DLD1 (cell line): ENCODE results near the gene FAM107B.

Experiments
- in situ Hi-C: cut with HindIII; loops from 2 replicates; pipeline ENCODE4 v1.10.0; 2017; ENCODE audit warnings: low sequenced_read_pairs

Gene FAM107B

DNA sequence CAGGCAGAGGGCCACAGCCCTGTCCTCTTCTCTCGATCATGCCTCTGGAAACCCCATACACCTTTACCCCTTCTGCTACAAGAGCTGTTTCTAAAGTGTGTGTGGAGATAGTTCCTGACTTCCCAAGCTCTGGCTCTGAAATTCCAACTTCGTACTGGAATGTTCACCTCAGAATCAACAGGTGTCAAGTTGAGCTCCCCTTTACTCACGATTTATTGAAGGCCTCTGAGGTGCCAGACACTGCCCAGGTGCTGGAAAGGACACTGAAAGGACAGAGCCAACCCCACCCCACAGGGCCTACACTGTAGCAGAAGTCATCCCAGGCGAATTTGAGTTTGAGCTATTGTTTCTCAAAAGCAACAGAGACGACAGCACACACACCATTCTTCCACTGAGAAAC lies 234.1 kb downstream of the FAM107B start:
- in situ Hi-C loops: no loop called here

DNA sequence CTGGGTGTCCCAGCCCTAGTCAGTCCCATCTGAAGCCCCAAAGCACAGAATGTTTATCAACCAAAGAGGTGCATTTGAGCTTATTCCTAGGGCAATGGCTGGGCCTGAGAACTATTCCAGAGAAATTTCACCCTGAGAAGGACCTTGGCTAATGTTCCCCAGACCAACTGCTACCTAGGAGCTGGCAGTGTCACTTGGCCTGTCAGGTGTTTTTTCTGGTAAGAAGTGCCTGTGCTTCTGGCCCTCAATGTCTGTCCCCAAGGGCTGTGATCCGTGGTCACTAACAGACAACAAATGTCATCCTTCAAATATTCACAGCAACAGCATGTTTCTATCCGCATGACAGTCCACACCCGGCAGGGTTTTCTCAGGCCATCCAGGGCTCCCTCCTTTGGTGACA lies 234.6 kb downstream of the FAM107B start:
- in situ Hi-C loops: no loop called here

DNA sequence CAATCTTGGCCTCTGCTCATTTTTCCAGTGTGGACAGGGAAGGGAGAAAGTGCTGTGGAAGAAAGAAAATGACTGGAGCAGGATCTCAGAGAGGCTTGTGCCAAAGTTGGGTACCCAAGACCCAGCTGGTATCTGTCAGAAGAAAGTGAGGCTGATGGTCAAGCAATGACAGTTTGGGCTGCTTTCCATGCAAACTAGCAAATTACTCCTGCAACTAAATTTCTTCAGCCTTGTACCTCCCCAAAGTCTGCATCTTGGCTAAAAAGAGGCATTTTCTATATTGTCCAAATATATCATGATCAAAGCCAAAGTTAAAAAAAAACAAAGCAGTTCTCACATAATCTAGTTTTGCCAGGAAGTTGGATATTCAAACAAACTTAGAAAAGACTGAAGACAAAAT lies 235.5 kb downstream of the FAM107B start:
- in situ Hi-C loops: no loop called here

DNA sequence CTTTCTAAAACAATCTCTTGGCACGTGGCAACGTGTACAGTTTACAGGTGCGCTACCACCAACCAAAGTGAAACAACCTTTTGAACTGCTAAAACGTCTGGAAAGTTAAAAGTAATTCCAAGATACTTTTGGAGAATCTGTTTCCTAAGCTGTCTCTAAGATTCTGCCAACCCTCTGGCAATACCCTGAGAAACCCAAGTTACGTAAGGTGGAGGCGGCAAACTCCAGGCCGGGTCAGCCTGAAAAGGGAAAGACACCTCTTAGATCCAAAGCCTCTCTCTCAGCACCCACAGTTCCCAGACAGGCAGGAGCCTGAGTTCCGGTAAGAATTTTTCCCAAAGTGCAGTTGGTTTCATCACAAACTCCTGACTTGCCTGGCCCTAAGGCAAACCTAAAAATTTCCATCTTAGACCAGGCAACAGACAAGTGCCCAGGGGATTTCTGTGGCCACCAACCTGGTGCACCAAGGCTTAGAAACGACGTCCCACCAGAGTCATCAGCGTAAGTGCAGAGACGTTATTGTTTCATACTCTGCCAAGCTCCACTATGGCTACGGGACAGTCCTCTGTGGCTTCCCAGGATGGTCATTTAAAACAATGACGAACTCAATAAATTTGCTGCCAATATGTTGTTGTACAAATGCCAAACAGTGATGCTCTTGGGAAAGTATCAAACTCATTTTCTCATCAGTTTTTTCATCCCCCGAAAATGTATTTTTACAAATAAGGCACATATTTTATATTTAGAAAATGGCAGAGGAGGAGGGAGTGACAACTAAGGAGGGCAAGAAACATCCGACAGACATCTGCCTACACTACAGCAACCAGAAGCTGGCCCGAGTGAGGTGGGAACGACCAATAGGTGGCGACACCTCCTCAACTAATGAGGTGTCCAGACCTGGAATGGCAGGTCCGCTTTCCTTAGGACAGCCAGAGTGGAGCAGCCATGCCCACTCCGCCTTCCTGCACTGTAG lies 238.2 kb downstream of the FAM107B start:
- in situ Hi-C loops: no loop called here

DNA sequence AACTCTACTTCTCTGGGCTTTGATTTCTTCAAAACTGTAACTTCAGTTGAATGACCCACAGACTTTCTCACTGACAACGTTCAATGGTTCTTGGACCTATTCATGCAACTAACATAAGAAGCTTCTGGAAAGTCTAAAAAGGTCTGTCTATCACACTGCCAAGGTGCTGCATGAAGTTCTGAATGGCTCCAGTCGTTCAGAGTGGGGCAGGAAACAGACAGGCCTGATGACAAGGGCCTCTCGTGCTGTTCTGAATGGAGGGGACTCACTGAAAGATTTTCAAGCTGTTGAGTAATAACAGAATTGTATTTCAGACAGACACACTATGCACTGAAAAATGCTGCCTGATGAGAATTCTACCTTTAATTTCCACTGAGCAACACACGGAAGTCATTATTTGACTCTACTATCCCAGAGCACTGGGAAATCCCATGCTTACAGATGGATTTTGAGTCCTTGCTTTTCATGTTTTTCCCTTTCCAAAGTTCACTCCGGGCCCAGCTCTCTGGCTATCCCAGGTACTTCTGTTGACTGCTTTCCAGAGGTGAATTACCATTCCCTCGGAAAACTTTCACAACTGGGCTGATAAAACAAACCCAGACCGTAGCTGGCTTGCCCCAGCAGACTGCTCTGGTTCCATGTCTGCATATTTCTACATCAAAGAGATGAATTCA lies 239.1 kb downstream of the FAM107B start:
- in situ Hi-C loops: no loop called here

DNA sequence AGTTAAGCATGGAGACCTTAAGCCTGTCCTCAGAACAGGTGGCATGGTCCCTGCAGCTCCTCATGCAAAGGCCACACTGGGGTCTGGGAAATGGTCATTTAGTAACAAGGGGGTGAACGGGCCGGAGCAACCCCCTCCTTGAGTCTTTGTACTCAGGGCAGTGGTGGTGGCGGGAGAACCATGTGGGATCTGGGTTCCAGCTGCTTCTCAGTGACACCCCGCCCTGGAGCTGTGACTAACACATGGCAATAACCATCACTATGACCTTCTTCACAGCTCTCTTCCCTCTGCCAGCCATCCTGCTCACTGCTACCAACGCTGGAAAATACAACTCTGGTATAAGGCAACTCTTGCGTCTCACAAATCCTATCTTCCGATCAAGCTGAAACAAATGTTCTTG lies 240.5 kb downstream of the FAM107B start:
- in situ Hi-C loops: no loop called here

DNA sequence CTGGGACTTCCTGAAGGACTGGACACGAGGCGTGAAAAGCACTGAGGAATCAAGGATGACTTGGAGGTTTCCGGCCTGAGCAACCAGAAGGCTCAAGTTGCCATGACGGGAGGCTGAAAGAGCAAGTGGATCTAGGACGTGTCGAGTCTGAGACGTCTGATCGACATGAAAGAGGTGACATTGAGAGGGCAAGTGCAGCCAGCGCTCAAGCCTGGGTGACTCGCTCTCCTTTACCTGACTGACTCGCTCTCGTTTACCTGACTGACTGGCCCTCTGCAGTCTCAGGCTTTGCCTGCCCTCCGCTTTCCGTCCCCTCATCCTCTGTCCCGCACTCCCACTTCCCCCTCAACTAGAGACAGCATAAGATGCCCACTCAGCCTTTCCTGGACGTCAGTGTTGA lies 241.4 kb downstream of the FAM107B start:
- in situ Hi-C loops: no loop called here

DNA sequence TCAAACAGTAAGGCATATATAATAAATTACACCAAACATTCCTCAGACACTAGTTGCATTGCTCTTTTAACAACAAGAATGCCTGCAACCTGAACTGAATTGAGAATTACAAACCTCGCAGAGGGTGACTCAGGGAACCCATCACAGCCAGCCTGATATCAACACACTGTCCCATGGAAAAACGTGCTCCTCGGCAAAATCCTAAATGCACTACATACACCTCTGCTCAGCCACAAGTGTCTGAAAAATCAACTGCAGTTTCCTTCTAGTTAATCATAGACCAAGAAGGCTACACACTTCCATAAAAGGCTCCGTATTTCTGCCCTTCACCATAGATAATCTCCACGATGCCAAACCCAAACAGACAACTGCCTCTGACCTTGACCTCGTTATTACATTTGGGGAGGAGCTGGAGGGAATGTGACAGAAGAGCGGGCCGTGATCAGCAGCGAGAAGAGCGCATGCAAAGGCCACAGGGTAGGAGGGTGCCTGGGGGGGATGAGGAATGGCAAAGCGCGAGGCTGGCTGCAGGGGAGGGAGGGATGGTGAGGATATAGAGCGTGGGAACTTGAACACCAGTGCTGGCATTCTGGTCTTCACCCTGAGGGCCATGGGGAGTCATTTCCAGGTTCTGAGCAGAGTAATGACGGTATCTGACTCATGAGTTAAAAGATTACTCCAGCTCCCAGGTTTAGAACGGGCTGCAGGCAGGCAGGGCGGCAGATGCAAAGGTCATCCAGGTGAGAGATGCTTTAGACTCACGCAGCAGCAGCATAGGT lies 242.0 kb downstream of the FAM107B start:
- in situ Hi-C loops: no loop called here

DNA sequence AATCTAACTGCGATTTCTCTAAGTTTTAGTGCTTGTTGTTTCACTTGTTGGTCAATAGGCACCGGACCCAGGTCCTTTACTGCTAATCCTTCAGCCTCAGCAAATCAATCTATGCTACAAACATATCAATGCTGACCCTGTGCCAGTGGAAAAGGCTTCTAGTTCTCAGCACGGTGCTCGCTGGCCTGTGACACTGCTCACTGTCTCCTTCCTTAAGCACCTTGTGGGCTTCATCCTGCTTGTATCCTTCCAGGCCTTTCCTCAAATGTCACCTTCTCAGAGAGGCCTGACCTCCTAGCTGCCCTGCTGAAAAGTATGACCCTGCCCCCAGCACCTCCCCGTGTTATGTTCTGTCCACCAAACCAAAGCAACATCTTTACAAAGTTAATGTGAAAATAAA lies 242.7 kb downstream of the FAM107B start:
- in situ Hi-C loops: no loop called here

DNA sequence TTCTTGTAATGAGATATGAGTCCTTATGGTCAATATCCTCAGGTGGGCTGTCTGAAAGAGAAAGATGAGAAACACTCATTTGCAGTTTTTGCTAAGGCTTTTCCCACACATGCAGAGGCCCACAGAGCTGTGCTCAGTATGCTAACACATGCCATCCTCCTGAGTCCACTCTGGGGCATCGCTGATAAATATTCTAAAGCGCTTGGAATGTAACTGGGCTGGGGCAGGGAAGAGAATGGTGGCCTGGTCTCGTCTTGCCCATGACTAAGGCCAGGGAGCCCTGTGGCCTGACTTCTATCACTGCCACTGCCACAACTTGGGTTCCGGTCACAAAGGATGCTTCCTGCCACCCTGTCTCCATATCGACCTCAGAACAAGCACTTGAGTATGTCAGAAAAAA lies 244.2 kb downstream of the FAM107B start:
- in situ Hi-C loops: no loop called here

DNA sequence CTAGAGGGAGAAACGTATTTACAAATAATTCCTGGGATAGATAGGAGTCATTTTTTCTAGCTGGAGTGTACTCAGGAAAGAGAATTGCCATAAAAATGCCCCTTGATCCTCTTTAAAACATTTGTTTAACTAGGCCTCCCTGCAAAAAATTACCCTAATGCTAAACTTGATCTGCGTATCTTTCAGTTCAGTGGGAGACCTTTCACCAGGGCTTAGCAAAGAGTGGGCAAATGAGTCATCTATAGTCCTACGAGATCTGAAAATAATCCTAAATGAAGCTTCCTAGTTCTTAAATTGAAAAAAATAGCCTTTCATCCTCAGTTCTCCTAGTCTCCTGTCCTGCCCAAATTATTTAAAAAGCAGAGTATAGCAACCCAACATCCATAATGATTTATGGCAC lies 245.3 kb downstream of the FAM107B start:
- in situ Hi-C loops: no loop called here

DNA sequence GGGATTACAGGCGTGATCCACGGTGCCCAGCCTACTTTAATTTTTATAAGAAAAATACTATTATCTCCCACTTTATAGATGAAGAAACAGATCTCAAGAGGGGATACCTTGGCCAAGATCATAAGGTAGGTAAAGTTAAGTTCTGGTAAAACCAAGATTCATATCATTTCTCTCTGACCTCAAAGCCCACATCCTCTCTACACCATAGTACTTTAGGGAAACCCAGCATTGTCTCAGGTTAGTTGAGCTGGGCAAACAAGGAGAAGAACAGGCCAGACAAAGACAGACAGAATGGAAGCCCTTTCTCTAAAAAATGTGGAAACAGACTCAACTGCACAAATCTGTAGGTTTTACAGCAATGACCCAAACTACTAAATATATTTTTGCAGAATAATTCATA lies 246.2 kb downstream of the FAM107B start:
- in situ Hi-C loops: no loop called here

DNA sequence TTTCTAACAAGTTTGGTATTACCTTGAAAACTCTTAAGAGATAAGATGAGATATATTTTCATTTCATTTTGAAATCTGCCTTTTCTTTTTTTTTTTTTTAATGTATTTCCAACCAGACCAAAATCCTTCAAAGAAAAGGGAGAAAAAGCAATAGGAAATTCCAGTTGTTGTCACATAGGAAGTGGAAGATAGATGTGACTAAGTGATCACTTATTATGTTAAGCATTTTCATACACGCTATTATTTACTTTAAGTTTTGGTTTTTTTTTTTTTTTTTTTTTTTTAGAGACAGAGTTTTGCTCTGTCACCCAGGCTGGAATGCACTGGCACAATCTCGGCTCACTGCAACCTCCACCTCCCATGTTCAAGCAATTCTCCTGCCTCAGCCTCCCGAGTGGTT lies 246.8 kb downstream of the FAM107B start:
- in situ Hi-C loops: no loop called here

DNA sequence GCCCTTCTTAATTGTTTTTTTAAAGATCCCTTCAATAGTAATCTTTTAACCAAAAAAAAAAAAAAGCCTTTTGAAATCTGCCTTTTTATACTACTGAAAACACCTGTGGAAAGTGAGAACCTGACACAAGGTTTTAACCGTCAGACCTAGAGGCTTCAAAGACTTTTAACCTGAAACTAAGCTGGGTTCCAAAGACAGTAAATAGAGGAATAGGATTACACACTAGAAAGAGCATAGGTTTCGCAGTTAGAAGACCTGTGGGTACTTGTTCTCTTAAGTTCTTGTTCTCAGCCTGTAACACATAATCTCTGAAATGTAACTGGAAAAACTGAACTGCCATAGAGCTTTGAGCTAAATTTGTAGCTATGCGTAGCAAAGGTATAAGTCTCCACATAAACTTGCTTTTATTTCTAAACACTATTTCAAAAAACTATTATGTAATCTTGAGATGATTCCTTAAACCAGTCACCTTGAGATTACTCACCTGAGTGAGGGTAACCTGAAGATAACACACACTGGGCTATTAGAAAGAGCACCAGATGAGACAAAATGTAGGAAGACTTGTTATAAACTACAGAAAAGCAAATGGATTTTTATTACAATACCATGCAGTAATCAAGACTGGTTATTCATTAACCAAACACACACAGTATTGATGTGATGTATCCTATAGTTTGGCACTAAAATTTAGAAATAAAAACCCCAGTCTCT lies 247.4 kb downstream of the FAM107B start:
- in situ Hi-C loops: no loop called here

DNA sequence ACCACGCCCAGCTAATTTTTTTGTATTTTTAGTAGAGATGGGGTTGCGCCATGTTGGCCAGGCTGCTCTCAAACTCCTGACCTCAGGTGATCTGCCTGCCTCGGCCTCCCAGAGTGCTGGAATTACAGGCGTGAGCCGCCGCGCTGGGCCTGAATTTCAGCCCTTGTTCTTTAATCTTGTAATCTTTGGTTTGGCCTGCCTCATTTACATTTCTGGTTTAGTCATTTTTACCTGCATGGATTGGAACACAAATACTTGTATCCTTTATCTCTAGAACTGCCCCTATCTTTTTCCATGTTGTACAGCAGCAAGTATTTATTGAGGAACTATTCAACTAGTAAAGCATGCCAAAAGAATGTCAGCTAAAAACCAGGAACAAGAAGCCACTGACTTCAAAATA lies 248.4 kb downstream of the FAM107B start:
- in situ Hi-C loops: no loop called here

DNA sequence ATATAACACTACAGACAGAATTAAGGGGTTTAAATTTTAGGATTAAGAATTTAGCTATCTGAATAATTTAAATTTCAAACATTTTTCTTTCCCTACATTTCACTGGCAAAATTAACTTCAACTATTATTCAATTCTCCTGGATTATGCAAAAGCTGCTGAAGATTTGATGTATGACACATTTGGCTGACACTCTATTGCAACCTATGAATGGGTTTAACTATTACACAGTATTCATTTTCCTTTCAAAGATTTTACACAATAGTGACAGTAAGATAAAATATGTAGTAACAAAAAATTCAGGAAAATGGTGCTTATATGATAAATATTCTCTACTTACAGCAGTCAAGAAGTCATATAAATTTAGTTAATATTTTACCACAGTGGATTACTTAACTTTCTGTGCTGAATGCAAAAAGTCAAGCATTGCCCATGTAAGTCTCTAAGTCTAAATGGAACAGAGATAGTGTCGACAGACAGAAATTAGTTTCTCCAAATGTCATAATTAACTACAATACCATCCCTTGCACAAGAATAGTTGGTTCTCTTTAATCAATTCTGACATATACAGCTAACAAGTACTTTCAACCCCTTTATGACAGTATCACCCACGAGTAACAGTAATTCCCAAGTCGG lies 249.9 kb downstream of the FAM107B start:
- in situ Hi-C loops: no loop called here

DNA sequence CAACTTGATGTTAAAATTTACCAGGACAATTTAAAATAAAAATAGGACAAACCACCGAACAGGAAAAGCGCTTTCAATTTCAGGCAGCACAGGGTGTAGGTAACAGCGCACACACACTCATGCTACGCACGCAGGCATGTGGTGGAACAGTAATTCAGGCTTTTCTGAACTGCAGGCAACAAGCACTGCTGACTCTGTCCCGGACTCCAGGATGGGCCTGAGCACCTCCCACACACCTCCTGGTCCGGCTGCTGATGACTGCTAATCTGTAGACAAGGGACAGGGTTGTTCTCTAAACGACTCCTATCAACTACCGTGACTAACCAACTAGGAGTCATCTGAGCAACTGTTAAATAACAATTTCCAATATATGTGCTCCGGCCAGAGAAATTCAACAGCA lies 251.4 kb downstream of the FAM107B start:
- in situ Hi-C loops: no loop called here

DNA sequence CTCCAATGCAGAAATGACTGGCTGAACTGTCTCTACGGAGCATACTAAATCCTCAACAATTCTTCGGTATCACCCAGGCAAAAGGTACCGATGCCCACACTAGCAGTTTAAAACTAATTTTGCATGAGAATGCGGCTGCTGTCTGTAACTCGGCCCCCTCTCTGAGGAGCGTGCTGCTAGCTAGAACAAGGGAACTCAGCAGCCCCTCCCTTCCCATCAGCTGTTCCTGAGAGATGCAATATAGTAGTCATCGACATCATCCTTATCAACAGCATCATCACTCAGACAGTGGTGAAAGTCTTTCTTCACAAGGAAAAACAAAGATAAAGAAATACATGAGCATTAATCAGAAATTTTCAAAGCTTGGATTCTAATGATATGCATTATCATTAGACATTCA lies 254.9 kb downstream of the FAM107B start:
- in situ Hi-C loops: no loop called here

DNA sequence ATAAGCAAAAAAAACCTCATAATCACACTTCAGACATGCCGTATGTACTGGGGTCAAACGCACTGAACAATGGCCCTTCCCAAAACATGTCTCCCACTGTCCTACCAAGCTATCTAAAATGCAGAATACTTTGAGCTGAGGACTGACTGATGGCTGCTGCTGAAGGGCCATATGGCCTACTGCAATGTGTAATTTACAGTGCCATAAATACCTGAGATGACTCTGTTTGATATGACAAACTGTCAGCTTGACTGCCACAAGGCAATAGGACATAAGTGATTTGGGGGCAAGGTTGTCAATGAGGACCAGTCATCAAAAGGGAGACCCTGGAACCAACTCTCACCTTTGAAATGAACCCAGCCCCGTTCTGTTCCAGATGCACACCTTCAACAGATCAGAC lies 256.5 kb downstream of the FAM107B start:
- in situ Hi-C loops: no loop called here

DNA sequence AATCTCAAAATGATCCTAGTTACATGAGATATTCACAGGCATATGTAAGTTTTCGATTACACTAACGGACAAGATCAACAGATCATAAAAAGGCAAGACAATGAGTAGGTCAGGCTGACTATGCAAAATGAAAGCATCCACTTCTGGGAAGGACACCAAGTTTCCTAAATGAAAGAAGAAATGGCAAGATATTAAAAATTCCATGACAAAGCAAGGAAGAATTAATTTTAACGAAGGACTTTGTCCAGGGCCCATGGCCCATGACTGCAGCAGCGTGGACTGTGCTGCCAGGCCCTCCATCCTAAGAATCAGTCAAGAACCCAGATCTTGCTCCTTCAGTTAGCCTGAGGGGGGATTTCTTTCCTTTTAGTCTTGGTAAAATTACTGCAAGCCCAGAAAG lies 261.6 kb downstream of the FAM107B start:
- in situ Hi-C loops: no loop called here
